ENCODE measurements around the gene ATP13A1. TPM values are rescaled to one million over a fixed set of nuclear protein-coding genes. Genes with fewer than 3 reads are reported as not detected.

Gene ATP13A1
- total RNA-seq, result 55.9 and 59.0 TPM in 2 replicates

GRCh38 chr19:19663256-19664120, at the start of gene ATP13A1:
ATP13A1 (minus strand) TSS chr19:19663676; CDS start chr19:19663666, 10 bp downstream.

GRCh38 chr19:19668230-19669012, 4.9 kb upstream of the ATP13A1 start, which contains the start of gene ZNF101:
ZNF101 (plus strand) TSS chr19:19668839; CDS start chr19:19668964, 125 bp downstream.

GRCh38 chr19:19643158-19644053, 20.1 kb downstream of the ATP13A1 start, which contains the start of gene GMIP:
GMIP (minus strand) TSS chr19:19643657; CDS start chr19:19643529, 128 bp downstream.

GRCh38 chr19:19627621-19628500, 35.6 kb downstream of the ATP13A1 start, which contains the start of gene LPAR2:
LPAR2 (minus strand) TSS chr19:19628220; CDS start chr19:19627275, 945 bp downstream.

GRCh38 chr19:19618219-19619051, 45.0 kb downstream of the ATP13A1 start, which contains the start of gene PBX4:
PBX4 (minus strand) TSS chr19:19618687; CDS start chr19:19618629, 58 bp downstream.

Small RNA genes lying within 50 kb of the gene (small RNA-seq; reads per million reads assigned to genes)
- not detected for gene AC011458.2

Other genes starting within 250 kb of the ATP13A1 start
- gene TSSK6, start 148.1 kb downstream of the ATP13A1 start, total RNA-seq, result 2.2 and 2.7 TPM in 2 replicates
- gene NDUFA13, start 147.5 kb downstream of the ATP13A1 start, total RNA-seq, result 140 and 223 TPM in 2 replicates
- under 0.01 and 0.20 TPM in 2 replicates for gene YJEFN3, start 134.8 kb downstream of the ATP13A1 start, total RNA-seq
- gene CILP2, start 125.4 kb downstream of the ATP13A1 start, total RNA-seq, result 0.78 and 1.1 TPM in 2 replicates
- 3.3 and 5.5 TPM in 2 replicates for gene PBX4, start 45.0 kb downstream of the ATP13A1 start, total RNA-seq
- gene LPAR2, start 35.5 kb downstream of the ATP13A1 start, total RNA-seq, result 1.1 and 2.2 TPM in 2 replicates
- gene GMIP, start 20.0 kb downstream of the ATP13A1 start, total RNA-seq, result 3.3 and 7.2 TPM in 2 replicates
- gene ZNF101, start 5.2 kb upstream of the ATP13A1 start, total RNA-seq, result 7.0 and 9.2 TPM in 2 replicates
- gene ZNF14, start 69.4 kb upstream of the ATP13A1 start, total RNA-seq, result 3.3 and 3.7 TPM in 2 replicates
- gene ZNF506, start 158.1 kb upstream of the ATP13A1 start, total RNA-seq, result 8.6 and 9.6 TPM in 2 replicates
- gene ZNF253, start 202.2 kb upstream of the ATP13A1 start, total RNA-seq, result 3.3 and 4.7 TPM in 2 replicates
- gene ZNF93, start 237.3 kb upstream of the ATP13A1 start, total RNA-seq, result 3.9 and 4.8 TPM in 2 replicates

Data from subcutaneous preadipocyte (primary cell).